UCSD-AML1 (cell line): Measurements from ENCODE around the gene PROK1.

Source experiments
- DNase-seq: peaks from one replicate; lab custom pipeline; 2025; ENCODE audit not compliant: unreplicated experiment; lab: John Stamatoyannopoulos, UW

PROK1 gene

GRCh38 chr1:110487726-110488125 lies 36.8 kb downstream of the PROK1 start:
- no peak for DNase-seq

- DNase-seq, result no peak
These were observed 37.2 kb downstream of the PROK1 start for GRCh38 chr1:110488161-110488560.

- DNase-seq, result no peak
These were observed 37.9 kb downstream of the PROK1 start for GRCh38 chr1:110488867-110489266.

GRCh38 chr1:110489406-110489805 lies 38.5 kb downstream of the PROK1 start:
- DNase-seq, result no peak

GRCh38 chr1:110489973-110490542 lies 39.1 kb downstream of the PROK1 start:
- no peak for DNase-seq

GRCh38 chr1:110490791-110491451 lies 40.0 kb downstream of the PROK1 start:
- no peak for DNase-seq

- DNase-seq, result no peak
These were observed 41.6 kb downstream of the PROK1 start for GRCh38 chr1:110492573-110492972.

- DNase-seq, result no peak
These were observed 42.2 kb downstream of the PROK1 start for GRCh38 chr1:110493059-110493699.

- DNase-seq, result no peak
These were observed 43.1 kb downstream of the PROK1 start for GRCh38 chr1:110494036-110494435.

GRCh38 chr1:110494522-110495406 lies 43.8 kb downstream of the PROK1 start:
- peak; percentile 43 for DNase-seq

- peak; percentile 67 for DNase-seq
These were observed 45.1 kb downstream of the PROK1 start for GRCh38 chr1:110495926-110496600.

- DNase-seq, result no peak
These were observed 47.3 kb downstream of the PROK1 start for GRCh38 chr1:110498270-110498669.

GRCh38 chr1:110501488-110502132 lies 50.7 kb downstream of the PROK1 start:
- DNase-seq, result no peak

GRCh38 chr1:110502402-110503151 lies 51.6 kb downstream of the PROK1 start:
- no peak for DNase-seq

GRCh38 chr1:110503471-110503870 lies 52.5 kb downstream of the PROK1 start:
- DNase-seq, result no peak

GRCh38 chr1:110504226-110504625 lies 53.3 kb downstream of the PROK1 start:
- no peak for DNase-seq

GRCh38 chr1:110505596-110505995 lies 54.6 kb downstream of the PROK1 start:
- no peak for DNase-seq

- DNase-seq, result no peak
These were observed 55.6 kb downstream of the PROK1 start for GRCh38 chr1:110506541-110506940.
